ENCODE measurements around the gene IGFN1. TPM values are rescaled to one million over a fixed set of nuclear protein-coding genes. Genes with fewer than 3 reads are reported as not detected.

The IGFN1 gene
- total and polyA plus RNA-seq, 2 experiments from 2014 or later = not detected

GRCh38 chr1:201141418-201141817 lies 49.2 kb upstream of the IGFN1 start:
- H3K27ac ChIP-seq (ENCODE audit: low read depth) = no peak overlapping the region
- H3K4me1 ChIP-seq (ENCODE audit: insufficient read depth) = no peaks in the 10 kb centered on the region
- ATAC-seq (no peak), DNase-seq (ENCODE audit: low spot score) (no peak)
- no peaks in the 10 kb centered on the region for H3K27me3 ChIP-seq (ENCODE audit: insufficient read depth)
- no peaks in the 10 kb centered on the region for H3K79me2 ChIP-seq (replicated peaks; ENCODE audit: insufficient read depth)
- peaks cover 20% of the 10 kb centered on the region for H3K36me3 ChIP-seq (ENCODE audit: insufficient read depth)
- no peak overlapping the region for H3K4me3 ChIP-seq
- Mint-ChIP-seq H3K4me1 (no peaks in the 10 kb centered on the region), H3K27me3 (ENCODE audit: insufficient read depth, low read depth, poor library complexity) (peaks cover 3% of the 10 kb centered on the region), H3K36me3 (ENCODE audit: low read depth) (peaks cover 78% of the 10 kb centered on the region), H3K27ac (no peak overlapping the region), H3K9me3 (no peaks in the 10 kb centered on the region), H3K4me3 (no peak overlapping the region)
- TF ChIP-seq ZNF331 (CRISPR knock-in tag; IDR thresholded peaks at IDR 0.05; ENCODE audit: low read depth) = no peak
- no peak for TF ChIP-seq ZNF114 (CRISPR knock-in tag; IDR thresholded peaks at IDR 0.05)
- no peak for TF ChIP-seq ETS1 (IDR thresholded peaks at IDR 0.05)
- no peak for TF ChIP-seq CTCF (conservative IDR thresholded peaks at IDR 0.05; ENCODE audit: low read depth in 2 of 2)
- no peak for TF ChIP-seq EZH2phosphoT487 (IDR thresholded peaks at IDR 0.05; ENCODE audit: unreplicated experiment)
- TF ChIP-seq NANOG (IDR thresholded peaks at IDR 0.05; ENCODE audit: borderline replicate concordance) = no peak
- no peak for TF ChIP-seq ZNF462 (CRISPR knock-in tag; IDR thresholded peaks at IDR 0.05)
- TF ChIP-seq CREB1 (CRISPR knock-in tag; IDR thresholded peaks at IDR 0.05; ENCODE audit: low read depth) = no peak
- H2AFZ ChIP-seq = no peak overlapping the region
- no peaks in the 10 kb centered on the region for H3F3A ChIP-seq (replicated peaks; ENCODE audit: low read depth)
- peaks cover 5% of the 10 kb centered on the region; the same call in 1 of the 2 replicates for H4K20me1 ChIP-seq (replicated peaks; ENCODE audit: insufficient read depth)
- no peaks in the 10 kb centered on the region for H3K9me2 ChIP-seq (ENCODE audit: insufficient read depth)
- H3K4me2 ChIP-seq = no peak overlapping the region
